Liver (tissue), 9 donors: ENCODE measurements around the gene TMEM151B. TPM values are rescaled to one million over a fixed set of nuclear protein-coding genes. Genes with fewer than 3 reads are reported as not detected.

Source experiments
- DNase-seq: peaks from one replicate; pipeline ENCODE4 v3.0.0-alpha.2; 2017; ENCODE audit warnings: low spot score
- H3K27ac ChIP-seq, 2 donors: one replicate each; pipeline ENCODE4 v1.7.0; 2013; ENCODE audit warnings: inconsistent platforms in 2 of 2, low read length in 2 of 2, control low read depth in 1 of 2, low read depth in 1 of 2, mild to moderate bottlenecking in 1 of 2
- H3K27me3 ChIP-seq, 4 donors: one replicate each; pipeline versions ENCODE4 v1.6.1 to v1.7.0; 2013; ENCODE audit warnings: low read length in 3 of 4, inconsistent platforms in 1 of 4, mild to moderate bottlenecking in 1 of 4, moderate library complexity in 1 of 4; ENCODE audit not compliant: control insufficient read depth in 4 of 4, insufficient read depth in 4 of 4
- H3K36me3 ChIP-seq, 4 donors: one replicate each; pipeline versions ENCODE4 v1.6.1 to v1.7.0; 2013; ENCODE audit warnings: low read length in 3 of 4, mild to moderate bottlenecking in 3 of 4, low read depth in 1 of 4, moderate library complexity in 1 of 4; ENCODE audit not compliant: control insufficient read depth in 4 of 4, insufficient read depth in 3 of 4
- H3K4me1 ChIP-seq, 4 donors: one replicate each; pipeline versions ENCODE4 v1.6.1 to v1.7.0; 2013; ENCODE audit warnings: low read length in 3 of 4, mild to moderate bottlenecking in 3 of 4, moderate library complexity in 1 of 4; ENCODE audit not compliant: control insufficient read depth in 4 of 4, insufficient read depth in 4 of 4
- H3K4me3 ChIP-seq, 3 donors: one replicate each; pipeline versions ENCODE4 v1.6.1 to v1.7.0; 2013; ENCODE audit warnings: low read length in 3 of 3, control low read depth in 1 of 3, low read depth in 1 of 3, mild to moderate bottlenecking in 1 of 3
- H3K9ac ChIP-seq, 2 donors: one replicate each; pipeline ENCODE4 v1.7.0; 2013; ENCODE audit warnings: low read length in 2 of 2, mild to moderate bottlenecking in 2 of 2, moderate library complexity in 2 of 2, control low read depth in 1 of 2, low read depth in 1 of 2
- H3K9me3 ChIP-seq, 4 donors: one replicate each; pipeline versions ENCODE4 v1.6.1 to v1.7.0; 2013; ENCODE audit warnings: low read length in 3 of 4; ENCODE audit not compliant: control insufficient read depth in 4 of 4
- ATF3 ChIP-seq: IDR thresholded peaks from 2 replicates; pipeline ENCODE4 v1.6.1; 2016; ENCODE audit warnings: antibody characterized with exemption
- EGR1 ChIP-seq, 2 donors: IDR thresholded peaks; 2 replicates each; pipeline ENCODE4 v1.6.1; 2016 to 2018; ENCODE audit warnings: antibody characterized with exemption in 2 of 2, low read depth in 2 of 2
- FOXA1 ChIP-seq: IDR thresholded peaks from 2 replicates; pipeline ENCODE4 v1.6.1; 2016; ENCODE audit warnings: antibody characterized with exemption
- FOXA2 ChIP-seq: IDR thresholded peaks from 2 replicates; pipeline ENCODE4 v1.6.1; 2016; ENCODE audit warnings: antibody characterized with exemption
- GABPA ChIP-seq, 2 donors: IDR thresholded peaks in 1 of 2; conservative IDR thresholded peaks in 1 of 2; 2 replicates each; pipeline ENCODE4 v1.6.1; 2016; ENCODE audit warnings: antibody characterized with exemption in 2 of 2, mild to moderate bottlenecking in 1 of 2, moderate library complexity in 1 of 2
- HNF4A ChIP-seq, 2 donors: conservative IDR thresholded peaks; 2 replicates each; pipeline ENCODE4 v1.6.1; 2016; ENCODE audit warnings: antibody characterized with exemption in 2 of 2, mild to moderate bottlenecking in 2 of 2
- HNF4G ChIP-seq: IDR thresholded peaks from 2 replicates; pipeline ENCODE4 v1.6.1; 2016; ENCODE audit warnings: antibody characterized with exemption
- JUND ChIP-seq, 2 donors: IDR thresholded peaks; 2 replicates each; pipeline ENCODE4 v1.6.1; 2016; ENCODE audit warnings: antibody characterized with exemption in 2 of 2
- NR2F2 ChIP-seq: IDR thresholded peaks from 2 replicates; pipeline ENCODE4 v1.6.1; 2016; ENCODE audit warnings: antibody characterized with exemption
- RAD21 ChIP-seq, 2 donors: IDR thresholded peaks; 2 replicates each; pipeline ENCODE4 v1.6.1; 2016; ENCODE audit warnings: antibody characterized with exemption in 2 of 2, mild to moderate bottlenecking in 2 of 2
- RXRA ChIP-seq, 2 donors: IDR thresholded peaks; 2 replicates each; pipeline ENCODE4 v1.6.1; 2017 to 2018; ENCODE audit warnings: antibody characterized with exemption in 2 of 2, mild to moderate bottlenecking in 1 of 2
- SP1 ChIP-seq: IDR thresholded peaks from 2 replicates; pipeline ENCODE4 v1.6.1; 2018; ENCODE audit warnings: antibody characterized with exemption, mild to moderate bottlenecking
- TAF1 ChIP-seq: conservative IDR thresholded peaks from 2 replicates; pipeline ENCODE4 v1.6.1; 2016; ENCODE audit warnings: antibody characterized with exemption, mild to moderate bottlenecking
- YY1 ChIP-seq: IDR thresholded peaks from 2 replicates; pipeline ENCODE4 v1.6.1; 2016; ENCODE audit warnings: antibody characterized with exemption, mild to moderate bottlenecking
- WGBS: extraction: QIAGEN DNeasy Blood & Tissue Kit; methylation state at CpG from one replicate; pipeline ENCODE4 v1.1.7; 2013; 5-methylcytosine and 5-hydroxymethylcytosine counted together
- polyA plus RNA-seq, 2 donors: library from polyadenylated mRNA; stranded (reverse) in 1 of 2; unstranded in 1 of 2; fragments of 200-250 nt in 1 of 2; fragments of >200 nt in 1 of 2; fragmentation: Nextera tagmentation in 1 of 2; extraction: Ambion mirVana in 1 of 2; gene quantifications; one replicate each; pipeline versions ENCODE4 v1.2.1 to v1.2.3, GENCODE V29; 2013 to 2015
- total RNA-seq, 2 donors: library from RNA; depleted of rRNA; stranded (reverse); fragments of >200 nt; gene quantifications; one replicate each; pipeline ENCODE4 v1.2.3, GENCODE V29; 2014
- TF ChIP-seq, protein P1 (sequence below): IDR thresholded peaks from 2 replicates; pipeline ENCODE4 v1.6.1; 2016; ENCODE audit warnings: antibody characterized with exemption
- TF ChIP-seq, protein P2 (sequence below): IDR thresholded peaks from 2 replicates; pipeline ENCODE4 v1.6.1; 2016; ENCODE audit warnings: antibody characterized with exemption
- TF ChIP-seq, protein P3 (sequence below): IDR thresholded peaks from 2 replicates; pipeline ENCODE4 v1.6.1; 2016; ENCODE audit warnings: antibody characterized with exemption, mild to moderate bottlenecking
- donor health status: healthy.
- donor health status: healthy.
- donor health status: healthy.
- donor health status: healthy.
- donor health status: healthy.

The TMEM151B gene
- total and polyA plus RNA-seq, 4 donors, result not detected

DNA sequence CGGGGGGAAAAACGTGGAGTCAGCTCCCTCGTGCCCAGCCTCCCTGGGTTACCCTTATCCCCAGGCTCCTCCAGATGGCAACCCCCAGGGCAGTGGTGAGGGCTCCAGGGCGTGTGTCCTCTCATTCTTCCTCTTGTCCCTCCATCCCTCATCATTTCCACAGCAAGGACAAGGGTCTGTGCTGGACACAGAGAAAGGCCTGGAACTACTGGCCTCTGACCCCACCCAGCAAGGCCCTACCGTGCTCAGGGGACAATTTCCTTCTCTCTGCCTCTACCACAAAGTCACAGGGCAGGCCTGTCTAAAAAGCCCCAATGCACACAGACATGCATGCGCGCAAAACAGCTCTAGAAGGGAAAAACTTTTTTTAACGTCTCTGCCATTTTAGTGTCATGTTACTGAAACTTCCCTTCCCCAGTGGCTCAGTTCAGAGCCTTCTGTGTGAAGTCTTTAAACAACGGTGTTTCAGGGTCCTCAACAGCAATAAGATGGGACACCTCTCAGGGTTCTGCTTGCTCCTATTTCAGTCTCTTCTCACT lies 11.9 kb upstream of the TMEM151B start:
- Histone ChIP-seq H3K4me1 (peaks cover 7 to 40% (median 24%) of the 10 kb centered on the region in 4 donors), H3K36me3 (peaks cover 0 to 27% (median 21%) of the 10 kb centered on the region in 4 donors), H3K27ac (peak overlapping the region in 1 of 2 donors; percentile 50), H3K9me3 (no peaks in the 10 kb centered on the region), H3K9ac (no peak overlapping the region), H3K4me3 (no peak overlapping the region), H3K27me3 (no peaks in the 10 kb centered on the region)
- TF ChIP-seq, protein P1, sequence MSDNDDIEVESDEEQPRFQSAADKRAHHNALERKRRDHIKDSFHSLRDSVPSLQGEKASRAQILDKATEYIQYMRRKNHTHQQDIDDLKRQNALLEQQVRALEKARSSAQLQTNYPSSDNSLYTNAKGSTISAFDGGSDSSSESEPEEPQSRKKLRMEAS, result no peak
- no peak for TF ChIP-seq NR2F2
- TF ChIP-seq RXRA (IDR thresholded peaks at IDR 0.05), result no peak
- TF ChIP-seq SP1, result no peak
- WGBS, result 87% methylated on average over 9 of the region's 9 CpGs
- DNase-seq, result no peak

- DNase-seq, result no peak
- Histone ChIP-seq H3K4me3 (no peak overlapping the region), H3K9me3 (no peaks in the 10 kb centered on the region), H3K36me3 (peaks cover 0 to 22% (median 17%) of the 10 kb centered on the region in 4 donors), H3K27me3 (no peaks in the 10 kb centered on the region), H3K9ac (no peak overlapping the region), H3K27ac (no peak overlapping the region), H3K4me1 (peaks cover 7 to 44% (median 29%) of the 10 kb centered on the region in 4 donors)
- no peak for TF ChIP-seq RAD21 (IDR thresholded peaks at IDR 0.05)
- TF ChIP-seq YY1, result no peak
- TF ChIP-seq JUND (IDR thresholded peaks at IDR 0.05), result no peak
- TF ChIP-seq, protein P1, result no peak
- no peak for TF ChIP-seq HNF4A (conservative IDR thresholded peaks at IDR 0.05)
- TF ChIP-seq FOXA2, result no peak
- no peak for TF ChIP-seq SP1
- TF ChIP-seq HNF4G, result no peak
- no peak for TF ChIP-seq ATF3
- TF ChIP-seq RXRA (IDR thresholded peaks at IDR 0.05), result no peak
- no peak for TF ChIP-seq NR2F2
- no peak for TF ChIP-seq TAF1
- TF ChIP-seq, protein P2, sequence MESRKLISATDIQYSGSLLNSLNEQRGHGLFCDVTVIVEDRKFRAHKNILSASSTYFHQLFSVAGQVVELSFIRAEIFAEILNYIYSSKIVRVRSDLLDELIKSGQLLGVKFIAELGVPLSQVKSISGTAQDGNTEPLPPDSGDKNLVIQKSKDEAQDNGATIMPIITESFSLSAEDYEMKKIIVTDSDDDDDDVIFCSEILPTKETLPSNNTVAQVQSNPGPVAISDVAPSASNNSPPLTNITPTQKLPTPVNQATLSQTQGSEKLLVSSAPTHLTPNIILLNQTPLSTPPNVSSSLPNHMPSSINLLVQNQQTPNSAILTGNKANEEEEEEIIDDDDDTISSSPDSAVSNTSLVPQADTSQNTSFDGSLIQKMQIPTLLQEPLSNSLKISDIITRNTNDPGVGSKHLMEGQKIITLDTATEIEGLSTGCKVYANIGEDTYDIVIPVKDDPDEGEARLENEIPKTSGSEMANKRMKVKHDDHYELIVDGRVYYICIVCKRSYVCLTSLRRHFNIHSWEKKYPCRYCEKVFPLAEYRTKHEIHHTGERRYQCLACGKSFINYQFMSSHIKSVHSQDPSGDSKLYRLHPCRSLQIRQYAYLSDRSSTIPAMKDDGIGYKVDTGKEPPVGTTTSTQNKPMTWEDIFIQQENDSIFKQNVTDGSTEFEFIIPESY, result no peak
- no peak for TF ChIP-seq EGR1 (IDR thresholded peaks at IDR 0.05; ENCODE audit: low read depth in 2 of 2)
- no peak for TF ChIP-seq GABPA (IDR thresholded peaks at IDR 0.05 in 1 of 2, conservative IDR thresholded peaks at IDR 0.05 in 1 of 2)
- 93% methylated on average over 3 of the region's 3 CpGs for WGBS
Measured at GRCh38 chr6:44258921-44259320, 11.3 kb upstream of the TMEM151B start.

DNA sequence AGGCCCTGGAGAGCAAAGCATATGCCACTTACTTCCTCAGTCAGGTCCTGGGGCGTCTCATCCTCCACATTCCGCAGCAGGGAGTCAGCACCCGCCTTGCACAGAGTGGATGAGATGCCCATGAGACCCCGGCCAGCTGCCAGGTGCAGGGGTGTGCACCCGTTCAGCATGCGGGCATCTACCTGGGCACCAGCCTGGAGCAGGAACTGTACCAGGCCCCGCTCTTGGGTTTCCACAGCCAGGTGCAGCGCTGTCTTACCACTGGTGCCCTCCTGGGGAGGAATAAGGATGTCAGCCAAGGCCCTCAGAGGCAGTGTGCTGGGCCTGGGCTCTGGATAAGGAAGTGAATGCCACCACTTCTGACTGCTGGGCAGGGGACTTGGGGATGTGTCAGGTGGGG lies 10.2 kb upstream of the TMEM151B start:
- H3K36me3 ChIP-seq, result peaks cover 0 to 11% (median 10%) of the 10 kb centered on the region in 4 donors

More for the DNA sequence above, 10.2 kb upstream of the TMEM151B start:
- TF ChIP-seq HNF4G, result no peak
- TF ChIP-seq EGR1 (IDR thresholded peaks at IDR 0.05; ENCODE audit: low read depth in 2 of 2), result no peak
- TF ChIP-seq, protein P3, sequence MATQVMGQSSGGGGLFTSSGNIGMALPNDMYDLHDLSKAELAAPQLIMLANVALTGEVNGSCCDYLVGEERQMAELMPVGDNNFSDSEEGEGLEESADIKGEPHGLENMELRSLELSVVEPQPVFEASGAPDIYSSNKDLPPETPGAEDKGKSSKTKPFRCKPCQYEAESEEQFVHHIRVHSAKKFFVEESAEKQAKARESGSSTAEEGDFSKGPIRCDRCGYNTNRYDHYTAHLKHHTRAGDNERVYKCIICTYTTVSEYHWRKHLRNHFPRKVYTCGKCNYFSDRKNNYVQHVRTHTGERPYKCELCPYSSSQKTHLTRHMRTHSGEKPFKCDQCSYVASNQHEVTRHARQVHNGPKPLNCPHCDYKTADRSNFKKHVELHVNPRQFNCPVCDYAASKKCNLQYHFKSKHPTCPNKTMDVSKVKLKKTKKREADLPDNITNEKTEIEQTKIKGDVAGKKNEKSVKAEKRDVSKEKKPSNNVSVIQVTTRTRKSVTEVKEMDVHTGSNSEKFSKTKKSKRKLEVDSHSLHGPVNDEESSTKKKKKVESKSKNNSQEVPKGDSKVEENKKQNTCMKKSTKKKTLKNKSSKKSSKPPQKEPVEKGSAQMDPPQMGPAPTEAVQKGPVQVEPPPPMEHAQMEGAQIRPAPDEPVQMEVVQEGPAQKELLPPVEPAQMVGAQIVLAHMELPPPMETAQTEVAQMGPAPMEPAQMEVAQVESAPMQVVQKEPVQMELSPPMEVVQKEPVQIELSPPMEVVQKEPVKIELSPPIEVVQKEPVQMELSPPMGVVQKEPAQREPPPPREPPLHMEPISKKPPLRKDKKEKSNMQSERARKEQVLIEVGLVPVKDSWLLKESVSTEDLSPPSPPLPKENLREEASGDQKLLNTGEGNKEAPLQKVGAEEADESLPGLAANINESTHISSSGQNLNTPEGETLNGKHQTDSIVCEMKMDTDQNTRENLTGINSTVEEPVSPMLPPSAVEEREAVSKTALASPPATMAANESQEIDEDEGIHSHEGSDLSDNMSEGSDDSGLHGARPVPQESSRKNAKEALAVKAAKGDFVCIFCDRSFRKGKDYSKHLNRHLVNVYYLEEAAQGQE, result no peak
- no peak for TF ChIP-seq HNF4A (conservative IDR thresholded peaks at IDR 0.05)
- no peak for TF ChIP-seq FOXA1
- Histone ChIP-seq H3K9ac (no peak overlapping the region), H3K4me1 (peaks cover 16 to 54% (median 39%) of the 10 kb centered on the region in 4 donors), H3K4me3 (no peak overlapping the region), H3K9me3 (no peaks in the 10 kb centered on the region), H3K27me3 (no peaks in the 10 kb centered on the region), H3K27ac (no peak overlapping the region)
- 96% methylated on average over 8 of the region's 8 CpGs for WGBS
- DNase-seq, result no peak
